ENCODE data around the gene CNTN5. TPM values are rescaled to one million over a fixed set of nuclear protein-coding genes. Genes with fewer than 3 reads are reported as not detected.

Gene CNTN5
- total RNA-seq, 1 donor from 2014 or later, result 1.6 TPM

- no peak for DNase-seq
- TF ChIP-seq, protein P1, sequence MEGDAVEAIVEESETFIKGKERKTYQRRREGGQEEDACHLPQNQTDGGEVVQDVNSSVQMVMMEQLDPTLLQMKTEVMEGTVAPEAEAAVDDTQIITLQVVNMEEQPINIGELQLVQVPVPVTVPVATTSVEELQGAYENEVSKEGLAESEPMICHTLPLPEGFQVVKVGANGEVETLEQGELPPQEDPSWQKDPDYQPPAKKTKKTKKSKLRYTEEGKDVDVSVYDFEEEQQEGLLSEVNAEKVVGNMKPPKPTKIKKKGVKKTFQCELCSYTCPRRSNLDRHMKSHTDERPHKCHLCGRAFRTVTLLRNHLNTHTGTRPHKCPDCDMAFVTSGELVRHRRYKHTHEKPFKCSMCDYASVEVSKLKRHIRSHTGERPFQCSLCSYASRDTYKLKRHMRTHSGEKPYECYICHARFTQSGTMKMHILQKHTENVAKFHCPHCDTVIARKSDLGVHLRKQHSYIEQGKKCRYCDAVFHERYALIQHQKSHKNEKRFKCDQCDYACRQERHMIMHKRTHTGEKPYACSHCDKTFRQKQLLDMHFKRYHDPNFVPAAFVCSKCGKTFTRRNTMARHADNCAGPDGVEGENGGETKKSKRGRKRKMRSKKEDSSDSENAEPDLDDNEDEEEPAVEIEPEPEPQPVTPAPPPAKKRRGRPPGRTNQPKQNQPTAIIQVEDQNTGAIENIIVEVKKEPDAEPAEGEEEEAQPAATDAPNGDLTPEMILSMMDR (IDR thresholded peaks at IDR 0.05; ENCODE audit: partially characterized antibody, unreplicated experiment), result no peak
- Mint-ChIP-seq H3K9me3 (ENCODE audit: unreplicated experiment) (no peaks in the 10 kb centered on the region), H3K27ac (ENCODE audit: unreplicated experiment) (no peak overlapping the region), H3K4me1 (ENCODE audit: low read depth, unreplicated experiment) (peaks cover 7% of the 10 kb centered on the region), H3K27me3 (ENCODE audit: unreplicated experiment) (no peaks in the 10 kb centered on the region), H3K4me3 (ENCODE audit: unreplicated experiment) (no peak overlapping the region), H3K36me3 (ENCODE audit: unreplicated experiment) (no peaks in the 10 kb centered on the region)
Observed at GRCh38 chr11:100315946-100316345, 1295.2 kb downstream of the CNTN5 start.

DNA sequence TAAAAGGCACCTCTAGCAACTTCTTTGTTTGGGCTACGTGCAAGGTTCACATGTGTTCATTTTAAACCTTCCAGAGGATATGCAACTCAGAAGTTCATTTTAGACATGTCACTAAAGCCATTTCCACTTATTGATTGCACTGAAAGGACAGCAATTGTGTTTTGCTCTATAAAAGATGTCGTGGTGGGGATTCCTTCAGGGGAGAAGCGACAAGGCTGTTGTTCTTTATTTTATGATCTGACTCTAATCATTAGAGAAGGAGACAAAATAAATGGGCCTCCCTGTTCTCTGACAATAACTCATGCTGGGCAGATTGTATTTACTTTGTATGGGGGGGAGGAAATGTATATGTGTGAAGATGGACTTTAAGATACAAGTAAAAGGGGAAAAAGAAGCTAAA is 1296.2 kb downstream of the CNTN5 start:
- H3K9me3 Mint-ChIP-seq (ENCODE audit: unreplicated experiment), result no peaks in the 10 kb centered on the region
- peaks cover 2% of the 10 kb centered on the region for H3K4me1 Mint-ChIP-seq (ENCODE audit: low read depth, unreplicated experiment)
- no peaks in the 10 kb centered on the region for H3K36me3 Mint-ChIP-seq (ENCODE audit: unreplicated experiment)
- no peak overlapping the region for H3K4me3 Mint-ChIP-seq (ENCODE audit: unreplicated experiment)
- TF ChIP-seq, protein P1 (IDR thresholded peaks at IDR 0.05; ENCODE audit: partially characterized antibody, unreplicated experiment), result no peak
- no peaks in the 10 kb centered on the region for H3K27me3 Mint-ChIP-seq (ENCODE audit: unreplicated experiment)
- no peak overlapping the region for H3K27ac Mint-ChIP-seq (ENCODE audit: unreplicated experiment)
- no peak for DNase-seq

- Mint-ChIP-seq H3K36me3 (ENCODE audit: unreplicated experiment) (no peaks in the 10 kb centered on the region), H3K27me3 (ENCODE audit: unreplicated experiment) (no peaks in the 10 kb centered on the region), H3K4me1 (ENCODE audit: low read depth, unreplicated experiment) (peaks cover 2% of the 10 kb centered on the region), H3K27ac (ENCODE audit: unreplicated experiment) (no peak overlapping the region), H3K9me3 (ENCODE audit: unreplicated experiment) (no peaks in the 10 kb centered on the region), H3K4me3 (ENCODE audit: unreplicated experiment) (no peak overlapping the region)
- no peak for DNase-seq
- TF ChIP-seq, protein P1 (IDR thresholded peaks at IDR 0.05; ENCODE audit: partially characterized antibody, unreplicated experiment), result no peak
Observed at GRCh38 chr11:100319691-100320090, 1298.9 kb downstream of the CNTN5 start.

- H3K9me3 Mint-ChIP-seq (ENCODE audit: unreplicated experiment), result peaks cover 2% of the 10 kb centered on the region
- H3K4me1 Mint-ChIP-seq (ENCODE audit: low read depth, unreplicated experiment), result no peaks in the 10 kb centered on the region
- H3K27me3 Mint-ChIP-seq (ENCODE audit: unreplicated experiment), result no peaks in the 10 kb centered on the region
- TF ChIP-seq, protein P1 (IDR thresholded peaks at IDR 0.05; ENCODE audit: partially characterized antibody, unreplicated experiment), result no peak
- no peak overlapping the region for H3K27ac Mint-ChIP-seq (ENCODE audit: unreplicated experiment)
- DNase-seq, result no peak
- no peak overlapping the region for H3K4me3 Mint-ChIP-seq (ENCODE audit: unreplicated experiment)
- no peaks in the 10 kb centered on the region for H3K36me3 Mint-ChIP-seq (ENCODE audit: unreplicated experiment)
Observed at GRCh38 chr11:100328626-100329340, 1308.0 kb downstream of the CNTN5 start.

DNA sequence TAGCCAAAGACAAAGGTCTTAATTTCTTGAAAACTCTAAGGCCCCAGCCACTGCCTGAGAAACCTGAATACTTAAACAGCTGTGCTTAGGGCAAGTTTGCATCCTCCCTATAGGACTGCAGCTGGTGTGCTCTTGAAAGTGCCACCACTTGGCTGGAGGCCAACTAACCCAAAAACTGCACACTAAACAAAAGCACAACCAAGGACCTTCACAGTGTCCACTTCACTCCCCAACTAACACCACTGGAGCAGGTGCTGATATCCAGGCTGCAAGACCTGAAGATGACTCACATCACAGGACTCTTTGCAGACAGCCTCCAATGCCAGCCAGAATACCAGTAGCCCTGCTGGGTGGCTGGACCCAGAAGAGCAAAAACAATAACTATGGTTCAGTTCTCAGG is 1308.6 kb downstream of the CNTN5 start:
- H3K27me3 Mint-ChIP-seq (ENCODE audit: unreplicated experiment), result no peaks in the 10 kb centered on the region
- no peak overlapping the region for H3K27ac Mint-ChIP-seq (ENCODE audit: unreplicated experiment)
- TF ChIP-seq, protein P1 (IDR thresholded peaks at IDR 0.05; ENCODE audit: partially characterized antibody, unreplicated experiment), result no peak

More for the DNA sequence above, 1308.6 kb downstream of the CNTN5 start:
- Mint-ChIP-seq H3K4me1 (ENCODE audit: low read depth, unreplicated experiment) (no peaks in the 10 kb centered on the region), H3K4me3 (ENCODE audit: unreplicated experiment) (no peak overlapping the region), H3K36me3 (ENCODE audit: unreplicated experiment) (no peaks in the 10 kb centered on the region), H3K9me3 (ENCODE audit: unreplicated experiment) (peaks cover 2% of the 10 kb centered on the region)
- DNase-seq, result no peak
